Epithelial cell of esophagus (primary cell): ENCODE data around the gene UBQLN1.

Source experiments
- DNase-seq: peaks from one replicate; pipeline ENCODE4 v3.0.0; 2010; ENCODE audit warnings: low read depth
- H3K4me3 ChIP-seq: 2 replicates; pipeline ENCODE4 v1.5.1; 2011; ENCODE audit warnings: mild to moderate bottlenecking, low read length, control low read depth
- CTCF ChIP-seq: IDR thresholded peaks from 2 replicates; pipeline ENCODE4 v1.5.1; 2011; ENCODE audit warnings: low read depth, mild to moderate bottlenecking, low read length, control low read depth, inconsistent platforms; ENCODE audit not compliant: insufficient read depth; ENCODE audit errors: missing control alignments

UBQLN1 gene

GRCh38 chr9:83688921-83689320, 18.8 kb downstream of the UBQLN1 start:
- TF ChIP-seq CTCF: no peak
- H3K4me3 ChIP-seq: no peak overlapping the region
- DNase-seq: no peak

GRCh38 chr9:83681490-83681889, 26.3 kb downstream of the UBQLN1 start:
- H3K4me3 ChIP-seq: no peak overlapping the region
- DNase-seq: no peak
- TF ChIP-seq CTCF: no peak

GRCh38 chr9:83680233-83680632, 27.5 kb downstream of the UBQLN1 start:
- TF ChIP-seq CTCF: no peak
- no peak for DNase-seq
- H3K4me3 ChIP-seq: no peak overlapping the region

GRCh38 chr9:83677596-83677995, 30.2 kb downstream of the UBQLN1 start:
- no peak for TF ChIP-seq CTCF
- H3K4me3 ChIP-seq: no peak overlapping the region
- DNase-seq: no peak

GRCh38 chr9:83675466-83675865, 32.3 kb downstream of the UBQLN1 start:
- no peak overlapping the region for H3K4me3 ChIP-seq
- no peak for DNase-seq
- no peak for TF ChIP-seq CTCF

- no peak for DNase-seq
- no peak for TF ChIP-seq CTCF
- no peak overlapping the region for H3K4me3 ChIP-seq
These were observed 36.3 kb downstream of the UBQLN1 start for GRCh38 chr9:83671451-83671850.

GRCh38 chr9:83670381-83670780, 37.4 kb downstream of the UBQLN1 start:
- no peak overlapping the region for H3K4me3 ChIP-seq
- no peak for TF ChIP-seq CTCF
- DNase-seq: no peak
